CD4-positive, alpha-beta T cell treated with Interleukin-6 for 4 hours (primary cell): ENCODE results near the gene POMC.
"Not testable (repeated sequence)": the region's sequence is repeated elsewhere in the genome, so short reads cannot be mapped to it uniquely, and the experiment has no call there.

Source experiments
- DNase-seq: peaks from one replicate; pipeline ENCODE4 v3.0.0-alpha.2; 2020; ENCODE audit warnings: mixed read lengths

The POMC gene

DNA sequence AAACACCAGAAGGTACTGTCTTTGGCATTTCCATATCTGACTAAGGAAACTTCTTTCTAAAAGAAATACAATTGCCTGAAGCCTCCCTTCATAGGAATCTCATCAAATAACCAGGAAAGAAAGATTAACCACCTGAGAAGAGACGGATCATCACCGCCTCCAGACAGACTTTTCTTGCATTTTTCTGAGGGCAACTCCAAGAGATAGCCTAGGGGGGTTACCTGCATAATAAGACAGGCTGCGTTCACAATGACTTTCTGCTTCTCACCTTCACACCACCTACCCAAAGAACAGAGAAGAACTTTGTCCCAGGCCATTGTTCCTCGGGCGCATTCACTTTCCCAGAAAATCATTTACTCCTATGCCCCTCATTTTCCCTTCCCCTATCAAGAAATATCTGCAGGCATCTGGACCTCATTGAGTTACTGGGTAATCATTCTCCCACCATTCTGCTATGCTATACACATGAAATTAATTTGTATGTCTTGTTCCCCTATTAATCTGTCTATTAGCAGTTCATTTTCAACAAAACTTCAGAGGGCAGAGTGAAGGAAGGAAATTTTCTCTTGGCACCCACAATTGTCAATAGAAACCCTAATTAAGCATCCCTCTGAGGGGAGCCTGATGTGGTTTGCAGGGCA, 8.3 kb upstream of the POMC start:
- no peak for DNase-seq

DNA sequence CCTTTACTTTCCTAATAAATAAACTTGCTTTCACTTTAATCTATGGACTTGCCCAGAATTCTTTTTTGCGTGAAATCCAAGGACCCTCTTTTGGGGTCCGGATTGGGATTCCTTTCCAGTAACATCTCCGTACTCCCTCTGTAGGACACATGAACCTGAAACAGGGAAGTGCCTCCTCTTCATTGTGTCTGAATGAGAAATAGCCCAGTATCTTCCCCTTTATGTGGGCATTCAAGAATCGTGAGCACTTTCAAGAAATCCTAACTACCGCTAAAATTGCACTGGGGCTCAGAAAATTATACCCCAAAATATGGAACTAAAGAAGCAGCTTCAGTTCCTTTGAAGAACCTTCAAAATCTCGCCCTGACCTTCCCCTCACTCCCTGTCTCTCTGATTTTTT, 7.8 kb upstream of the POMC start:
- no peak for DNase-seq

DNA sequence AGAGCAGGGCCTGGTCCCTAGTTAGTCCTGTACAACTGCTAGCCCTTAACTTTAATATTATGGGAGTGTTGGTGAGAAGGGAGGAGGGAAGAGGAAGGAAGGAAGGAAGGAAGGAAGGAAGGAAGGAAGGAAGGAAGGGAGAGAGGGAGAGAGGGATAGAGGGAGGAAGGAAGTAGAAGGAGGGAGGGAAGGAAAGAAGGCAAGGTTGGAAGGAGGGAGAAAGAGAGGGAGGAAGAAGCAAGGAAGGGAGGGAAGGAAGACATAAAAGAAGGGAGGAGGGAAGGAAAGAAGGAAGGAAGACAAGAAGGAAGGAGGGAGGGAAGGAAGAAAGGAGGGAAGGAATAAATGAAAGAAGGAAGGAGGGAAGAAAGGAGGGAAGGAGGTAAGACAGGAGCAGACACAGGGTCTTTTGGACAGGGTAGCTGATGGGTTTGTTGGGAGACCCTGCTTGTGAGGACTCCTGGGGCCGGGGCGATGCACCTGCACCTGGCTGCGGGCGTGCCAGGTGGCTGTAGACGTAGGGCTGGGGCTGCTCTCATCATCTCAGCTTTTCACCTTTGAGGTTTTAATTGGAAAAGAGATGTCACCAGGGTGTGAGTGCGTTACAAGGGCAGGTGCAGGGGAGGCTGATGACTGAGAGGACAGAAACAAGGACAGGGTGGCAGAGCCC, 5.9 kb upstream of the POMC start:
- no peak for DNase-seq

DNA sequence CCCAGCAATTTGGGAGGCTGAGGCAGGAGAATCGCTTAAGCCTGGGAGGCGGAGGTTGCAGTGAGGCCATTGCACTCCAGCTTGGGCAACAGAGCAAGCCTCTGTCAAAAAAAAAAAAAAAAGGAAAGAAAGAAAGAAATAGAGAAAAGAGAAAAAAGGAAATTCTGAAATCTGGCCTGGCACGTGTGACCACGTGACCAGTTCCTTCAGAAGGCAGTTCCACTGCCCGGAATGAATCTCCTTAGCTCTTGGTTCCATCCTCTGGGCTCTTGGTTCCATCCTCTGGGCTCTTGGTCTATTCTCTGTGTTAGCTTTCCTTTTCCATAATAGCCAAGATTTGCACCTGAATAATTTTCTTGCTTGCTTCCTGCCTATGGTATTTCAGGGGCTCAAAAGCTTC, 5.3 kb upstream of the POMC start:
- DNase-seq, result no peak

DNA sequence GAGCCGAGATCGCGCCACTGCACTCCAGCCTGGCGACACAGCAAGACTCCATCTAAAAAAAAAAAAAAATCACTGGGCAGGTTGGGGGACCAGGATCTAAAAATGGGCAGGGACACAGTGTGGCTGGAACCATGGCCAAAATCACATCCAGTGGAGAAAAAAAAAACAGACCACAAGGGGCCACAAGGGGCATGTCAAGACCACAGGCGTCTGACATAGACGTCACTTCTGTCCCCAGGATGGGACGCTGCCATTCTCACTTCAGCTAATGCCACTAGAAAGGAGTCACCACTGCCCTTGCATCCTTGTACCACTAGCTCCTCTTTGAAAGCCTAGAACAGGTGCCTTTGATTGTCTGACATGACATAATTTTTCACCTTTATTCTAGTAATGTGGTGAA, 2.5 kb upstream of the POMC start:
- no peak for DNase-seq

DNA sequence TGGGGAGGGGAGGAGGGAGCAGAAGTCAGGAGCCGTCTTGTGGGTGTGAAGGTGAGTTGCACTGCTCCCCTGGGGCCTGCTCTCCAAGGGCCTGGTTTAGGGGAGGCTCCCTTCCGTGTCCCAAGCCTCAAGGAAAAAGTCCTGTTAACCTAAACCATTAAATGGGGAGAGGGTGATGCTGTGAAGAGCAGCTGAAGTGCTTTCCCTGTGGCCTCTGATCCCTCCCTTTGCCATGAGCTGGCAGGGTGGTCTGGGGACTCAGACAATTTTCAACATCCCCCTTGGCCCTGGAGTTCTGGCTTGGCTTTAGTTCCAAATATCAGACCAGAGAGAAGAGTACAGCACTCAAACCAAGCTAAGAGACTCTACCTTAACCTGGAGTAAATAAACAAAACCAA, 692 bp upstream of the POMC start:
- DNase-seq, result no peak

DNA sequence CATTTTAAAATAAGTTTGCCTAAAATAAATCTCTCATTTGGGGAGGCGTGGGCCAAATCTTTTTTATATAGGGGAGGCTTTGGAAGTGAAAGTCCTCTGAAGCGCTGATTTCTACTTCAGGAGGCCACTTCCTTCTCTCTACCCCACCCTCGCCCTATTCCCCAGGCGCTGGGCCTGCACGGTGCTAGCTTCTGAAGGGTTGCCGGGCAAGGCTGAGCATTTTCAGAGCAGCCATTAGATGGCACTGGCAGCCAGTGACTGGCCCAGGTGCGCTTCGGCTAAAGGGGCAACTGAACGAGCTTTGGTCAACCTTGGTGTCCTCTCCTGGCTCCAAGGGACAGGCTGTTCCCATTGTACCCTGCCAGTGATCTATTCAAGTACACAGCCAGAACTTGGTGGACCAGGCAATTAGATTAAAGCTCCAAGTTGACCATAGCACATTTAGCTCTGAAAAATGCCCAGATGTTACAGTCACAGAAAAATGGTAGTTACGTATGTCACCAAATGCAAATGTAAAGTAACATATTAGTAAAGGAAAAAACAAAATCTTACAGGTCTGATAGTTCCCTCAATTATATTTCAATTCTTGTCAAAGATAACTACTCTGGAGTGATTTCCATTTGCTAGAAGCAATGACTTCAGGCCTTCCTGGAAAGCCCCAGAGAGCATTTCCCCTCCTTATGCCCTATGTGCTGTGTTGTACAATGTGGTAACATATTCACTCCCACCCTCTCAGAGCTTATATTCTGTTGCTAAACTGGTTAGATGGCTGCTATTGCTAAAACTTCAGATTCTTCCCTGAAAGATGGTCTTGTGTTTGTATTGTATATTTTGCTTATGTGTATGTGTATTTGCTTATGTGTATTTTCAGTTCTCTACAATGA, 2.1 kb downstream of the POMC start:
- DNase-seq, result peak; percentile 61

DNA sequence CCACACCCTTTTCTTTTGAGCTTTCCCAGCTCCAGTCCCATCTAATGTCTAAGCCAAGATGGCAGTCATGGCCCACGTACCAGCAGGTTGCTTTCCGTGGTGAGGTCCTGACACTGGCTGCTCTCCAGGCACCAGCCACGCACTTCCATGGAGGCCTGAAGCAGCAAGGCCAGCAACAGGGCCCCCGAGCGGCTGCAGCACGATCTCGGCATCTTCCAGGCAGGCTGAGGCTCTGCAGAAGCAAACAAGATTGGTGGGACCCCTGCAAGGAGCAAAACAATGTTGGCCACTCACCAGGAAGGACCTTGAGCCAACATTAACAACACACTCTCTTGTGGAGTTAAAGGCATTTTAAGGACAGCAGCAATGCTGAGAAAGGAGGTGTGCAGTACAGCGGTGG, 3.8 kb downstream of the POMC start:
- DNase-seq, result no peak

DNA sequence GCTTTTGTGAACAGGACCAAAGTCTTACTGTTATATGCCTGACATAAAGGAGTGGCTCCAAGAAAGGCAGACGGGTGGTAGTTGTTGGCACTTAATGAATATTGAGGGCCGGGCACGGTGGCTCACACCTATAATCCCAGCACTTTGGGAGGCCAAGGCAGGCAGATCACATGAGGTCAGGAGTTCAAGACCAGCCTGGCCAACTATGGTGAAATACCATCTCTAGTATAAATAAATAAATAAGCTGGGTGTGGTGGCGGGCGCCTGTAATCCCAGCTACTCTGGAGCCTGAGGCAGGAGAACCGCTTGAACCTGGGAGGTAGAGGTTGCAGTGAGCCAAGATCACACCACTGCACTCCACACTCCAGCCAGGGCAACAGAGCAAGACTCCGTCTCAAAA, 6.3 kb downstream of the POMC start:
- not testable (repeated sequence) for DNase-seq

DNA sequence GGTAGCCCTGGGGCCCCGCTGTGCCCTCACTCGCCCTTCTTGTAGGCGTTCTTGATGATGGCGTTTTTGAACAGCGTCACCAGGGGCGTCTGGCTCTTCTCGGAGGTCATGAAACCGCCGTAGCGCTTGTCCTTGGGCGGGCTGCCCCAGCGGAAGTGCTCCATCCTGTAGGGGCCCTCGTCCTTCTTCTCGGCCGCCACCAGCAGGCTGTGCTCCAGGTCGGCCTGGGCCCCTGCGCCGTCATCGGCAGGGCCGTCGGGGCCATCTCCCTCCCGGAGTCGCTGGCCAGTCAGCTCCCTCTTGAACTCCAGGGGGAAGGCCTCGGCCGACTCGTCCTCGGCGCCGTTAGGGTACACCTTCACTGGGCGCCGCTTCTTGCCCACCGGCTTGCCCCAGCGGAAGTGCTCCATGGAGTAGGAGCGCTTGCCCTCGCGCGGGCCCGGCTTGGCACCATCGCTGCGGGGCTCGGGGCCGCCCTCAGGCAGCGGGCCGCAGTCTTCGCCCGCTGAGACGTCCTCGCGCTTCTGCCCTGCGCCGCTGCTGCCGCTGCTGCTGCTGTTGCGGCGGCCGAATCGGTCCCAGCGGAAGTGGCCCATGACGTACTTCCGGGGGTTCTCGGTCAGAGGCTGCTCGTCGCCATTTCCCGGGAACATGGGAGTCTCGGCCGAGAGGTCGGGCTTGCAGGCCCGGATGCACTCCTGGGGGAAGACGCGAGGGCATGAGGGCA, 7.2 kb downstream of the POMC start:
- DNase-seq, result peak; percentile 74

DNA sequence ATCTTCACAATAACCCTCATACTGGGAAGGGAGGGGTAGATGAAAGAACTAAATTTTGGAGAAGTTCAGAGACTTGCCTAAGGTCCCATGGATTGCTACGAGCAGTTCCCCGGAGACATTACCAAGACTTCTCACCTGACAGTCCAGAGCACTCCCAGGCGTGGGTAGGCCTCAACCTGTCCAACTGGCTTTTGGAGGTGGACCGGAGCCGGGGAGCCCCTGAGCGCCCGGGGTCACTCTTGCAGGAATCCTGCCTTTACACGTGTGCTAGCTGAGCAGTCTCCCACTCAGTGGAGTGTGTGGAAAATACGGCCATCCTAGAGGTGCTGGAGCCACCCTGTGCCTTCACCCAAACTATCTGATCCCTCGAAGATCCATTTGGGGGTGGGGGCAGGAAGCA, 8.0 kb downstream of the POMC start:
- no peak for DNase-seq

DNA sequence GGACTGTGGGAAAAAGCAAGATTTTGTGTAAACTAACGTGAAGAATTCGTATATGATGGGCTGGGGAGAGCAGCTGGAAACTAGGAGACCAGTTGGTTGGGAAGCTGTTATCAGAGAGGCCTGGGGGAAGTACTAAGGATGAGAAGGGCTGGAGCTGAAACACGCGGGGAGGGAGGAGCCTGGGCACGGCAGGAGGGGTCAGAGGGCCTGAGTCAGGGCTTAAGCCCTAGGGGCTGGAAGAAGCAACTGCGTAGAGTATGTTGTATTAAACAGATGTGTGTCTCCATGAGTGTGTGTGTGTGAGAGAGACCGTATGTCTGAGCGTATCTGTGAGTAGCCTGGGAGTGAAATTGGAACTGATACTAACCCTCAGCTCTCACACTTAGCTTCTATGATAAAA, 8.4 kb downstream of the POMC start:
- no peak for DNase-seq

DNA sequence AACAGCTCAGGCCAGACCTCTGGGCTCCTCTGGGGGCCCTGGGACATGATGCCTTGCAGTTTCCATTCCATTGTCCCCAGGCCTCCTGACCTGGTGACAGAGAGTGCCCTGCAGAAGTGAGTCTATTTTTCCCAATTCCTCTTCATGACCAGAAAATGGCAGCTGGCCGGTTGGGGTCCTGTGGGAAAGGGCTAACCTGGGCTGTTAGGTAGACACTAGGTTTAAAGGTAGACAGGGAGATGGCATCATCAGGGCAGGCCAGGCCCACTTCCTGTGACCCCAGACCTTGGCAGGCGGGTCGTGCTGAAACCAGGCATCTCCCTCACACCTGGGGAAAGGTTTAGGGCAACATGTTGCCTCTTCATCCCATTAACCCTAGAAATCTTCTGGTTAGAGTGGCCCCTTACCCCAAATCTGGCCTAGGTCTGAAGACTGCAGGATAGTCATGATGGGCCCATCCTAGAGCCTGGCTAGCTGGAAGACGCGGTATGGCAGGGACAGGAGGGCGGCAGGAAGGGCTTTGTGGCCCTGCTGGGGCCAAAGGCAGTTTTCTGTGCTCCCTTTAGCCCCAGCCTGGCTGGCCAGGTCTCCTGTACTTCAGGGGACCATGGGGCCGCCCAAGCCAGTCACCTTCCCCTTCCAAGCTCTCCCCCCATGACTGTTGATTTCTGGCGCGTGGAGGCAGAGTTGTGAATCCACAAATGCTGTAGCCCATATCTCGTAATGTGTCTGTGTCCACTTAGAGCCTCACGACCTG, 10.1 kb downstream of the POMC start:
- DNase-seq, result no peak

DNA sequence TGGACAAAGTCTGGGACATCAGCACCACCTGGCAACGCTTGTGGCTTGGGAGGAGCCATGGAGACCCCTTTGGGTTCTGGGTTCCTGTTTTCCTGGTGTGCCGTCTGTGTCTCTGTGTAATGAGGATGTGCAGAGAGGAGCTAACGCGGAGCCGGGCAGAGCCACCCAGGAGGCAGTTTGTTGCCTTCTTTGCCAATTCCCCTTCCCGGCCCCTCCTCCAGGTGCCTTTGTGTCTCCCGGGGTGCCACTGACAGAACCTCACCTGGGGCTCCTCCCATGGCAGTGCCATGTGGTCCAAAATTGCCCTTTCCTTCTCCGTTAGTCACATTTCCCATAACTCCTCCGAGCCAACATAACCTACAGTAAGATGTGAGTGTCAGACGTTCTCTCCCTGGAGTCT, 13.0 kb downstream of the POMC start:
- no peak for DNase-seq

DNA sequence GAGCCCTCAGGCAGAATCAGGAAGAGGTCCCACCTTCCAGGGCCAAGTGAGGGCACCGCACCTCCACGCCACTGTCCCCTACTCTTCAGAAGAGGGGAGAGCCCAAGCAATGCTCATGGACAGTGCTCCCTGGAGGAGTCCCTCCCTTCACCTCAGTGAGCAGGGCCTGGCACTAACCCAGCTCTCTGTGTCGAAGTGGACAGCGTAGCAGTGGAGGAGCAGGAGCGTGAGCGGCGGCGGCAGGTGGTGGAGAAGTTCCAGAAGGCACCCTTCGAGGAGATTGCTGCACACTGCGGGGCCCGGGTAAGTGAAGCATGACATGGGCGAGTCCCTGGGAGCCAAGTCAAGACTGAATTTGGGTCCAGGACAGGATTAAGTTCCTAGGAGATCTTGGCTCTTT, 16.7 kb downstream of the POMC start:
- DNase-seq, result no peak

DNA sequence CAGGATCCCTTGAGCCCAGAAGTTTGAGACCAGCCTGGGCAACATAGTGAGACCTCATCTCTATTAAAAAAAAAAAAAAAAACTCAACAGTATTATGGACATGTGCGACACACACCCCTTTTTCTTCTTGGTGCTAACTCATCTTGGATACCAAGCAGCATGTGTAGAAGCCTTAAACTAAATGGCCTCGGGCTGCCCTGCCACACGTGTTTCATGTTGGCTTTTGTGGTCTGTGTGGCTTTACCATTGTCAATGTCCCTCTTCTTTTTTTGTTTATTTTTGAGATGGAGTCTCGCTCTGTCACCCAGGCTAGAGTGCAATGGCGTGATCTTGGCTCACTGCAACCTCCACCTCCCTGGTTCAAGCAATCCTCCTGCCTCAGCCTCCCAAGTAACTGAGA, 17.4 kb downstream of the POMC start:
- DNase-seq, result not testable (repeated sequence)

DNA sequence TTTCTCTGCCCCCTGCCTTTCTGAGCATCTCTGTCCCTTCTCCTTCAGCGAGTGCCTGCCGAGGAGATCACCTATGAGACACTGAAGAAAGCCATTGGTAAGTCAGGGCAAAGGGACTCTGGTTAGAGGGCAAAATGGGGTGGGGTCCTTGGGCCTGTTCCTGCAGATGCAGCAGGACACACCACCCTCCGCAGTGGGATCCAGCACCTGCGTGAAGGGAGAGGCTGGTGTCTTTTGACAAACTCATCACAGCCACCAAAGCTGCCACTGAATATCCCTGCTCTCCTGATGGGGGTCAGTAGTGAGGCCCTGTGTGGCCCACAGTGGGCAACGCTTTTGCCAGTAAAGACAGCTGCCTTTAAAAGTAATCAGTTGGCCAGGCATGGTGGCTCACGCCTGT, 18.7 kb downstream of the POMC start:
- no peak for DNase-seq

DNA sequence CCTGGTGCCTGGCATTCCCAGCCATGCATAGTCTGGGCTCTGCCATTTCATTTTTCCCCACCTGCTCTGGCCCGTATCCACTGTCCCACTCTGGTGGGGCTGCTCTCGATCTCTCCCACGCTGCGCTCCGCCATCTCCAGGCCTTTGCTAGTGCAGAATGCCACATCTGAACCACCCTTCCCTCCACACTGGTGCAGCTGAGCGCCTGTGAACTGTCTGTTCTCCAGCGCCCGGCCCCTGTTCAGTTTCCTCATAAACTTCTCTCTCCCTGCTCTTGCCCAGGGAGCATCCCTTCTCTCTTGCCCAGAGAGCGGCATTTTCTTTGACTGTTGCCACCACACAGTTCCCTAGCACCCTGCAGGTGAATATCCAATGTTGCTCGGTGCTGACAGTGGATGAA, 21.5 kb downstream of the POMC start:
- no peak for DNase-seq

DNA sequence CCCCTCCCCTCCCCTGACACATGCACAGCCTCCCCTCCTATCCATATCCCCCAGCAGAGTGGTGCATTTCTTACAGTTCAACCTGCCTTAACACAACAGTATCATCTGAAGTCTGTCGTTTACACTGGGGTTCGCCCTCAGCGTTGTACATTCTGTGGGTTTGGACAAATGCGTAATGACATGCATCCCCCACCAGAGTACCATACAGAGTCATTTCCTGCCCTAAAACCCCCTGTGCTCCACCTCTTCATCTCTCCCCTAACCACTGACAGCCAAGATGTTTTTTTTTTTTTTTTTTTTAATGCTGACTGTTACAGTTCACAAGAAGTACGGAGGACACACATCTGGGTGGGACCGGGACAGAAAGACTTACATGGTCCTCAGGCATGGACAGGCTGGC, 22.6 kb downstream of the POMC start:
- DNase-seq, result no peak

DNA sequence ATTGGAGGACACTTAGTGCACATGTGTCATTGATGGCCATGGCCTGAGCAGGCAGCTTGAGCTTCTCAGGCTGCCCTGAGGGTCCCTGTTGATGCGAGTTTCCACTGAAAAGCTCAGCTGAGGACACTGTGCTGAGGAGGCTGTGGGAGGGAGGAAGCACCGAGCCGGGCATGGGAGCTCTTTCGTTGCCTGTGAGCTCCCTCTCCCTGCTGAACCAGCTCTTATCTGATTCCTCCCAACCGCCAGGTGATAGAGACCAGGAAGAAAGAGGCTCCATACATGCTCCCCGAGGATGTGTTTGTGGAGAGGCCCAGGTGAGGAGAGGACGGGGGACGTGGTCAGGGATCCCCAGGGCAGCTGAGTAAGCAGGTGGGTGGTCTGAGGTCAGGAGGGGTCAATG, 27.3 kb downstream of the POMC start:
- DNase-seq, result no peak

DNA sequence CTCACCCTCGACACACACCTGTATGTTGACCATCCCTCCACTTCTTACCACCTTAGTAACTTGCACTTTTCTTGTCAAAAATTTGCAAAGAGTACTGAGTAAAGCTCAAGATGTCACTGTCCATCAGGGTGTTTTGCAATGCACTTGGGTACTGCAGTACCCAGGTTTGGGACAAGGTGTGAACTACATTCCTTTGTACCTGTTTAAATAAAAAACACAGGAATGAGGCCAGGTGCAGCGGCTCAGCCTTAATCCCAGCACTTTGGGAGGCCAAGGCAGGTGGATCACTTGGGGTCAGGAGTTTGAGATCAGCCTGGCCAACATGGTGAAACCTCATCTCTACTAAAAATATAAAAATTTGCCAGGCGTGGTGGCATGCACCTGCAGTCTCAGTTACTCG, 27.8 kb downstream of the POMC start:
- DNase-seq, result not testable (repeated sequence)

DNA sequence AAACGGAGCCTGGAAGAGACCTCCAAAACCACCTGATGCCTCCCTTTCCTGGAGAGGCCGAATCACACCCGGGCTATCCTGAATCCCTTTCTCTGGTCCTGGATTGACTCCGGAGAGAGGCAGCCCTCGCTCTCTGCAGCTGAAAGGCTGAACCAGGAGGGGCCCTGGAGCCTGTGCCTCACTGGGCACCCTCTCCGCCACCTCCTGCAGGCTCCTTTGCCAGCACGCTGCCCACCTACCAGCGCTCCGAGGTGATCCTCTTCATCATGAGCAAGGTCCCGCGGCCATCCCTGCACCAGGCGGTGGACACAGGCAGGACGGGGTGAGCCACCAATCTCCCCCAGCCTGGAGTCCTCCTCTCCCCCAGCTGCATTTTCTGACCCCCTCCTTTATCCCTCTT, 35.7 kb downstream of the POMC start:
- DNase-seq, result no peak

DNA sequence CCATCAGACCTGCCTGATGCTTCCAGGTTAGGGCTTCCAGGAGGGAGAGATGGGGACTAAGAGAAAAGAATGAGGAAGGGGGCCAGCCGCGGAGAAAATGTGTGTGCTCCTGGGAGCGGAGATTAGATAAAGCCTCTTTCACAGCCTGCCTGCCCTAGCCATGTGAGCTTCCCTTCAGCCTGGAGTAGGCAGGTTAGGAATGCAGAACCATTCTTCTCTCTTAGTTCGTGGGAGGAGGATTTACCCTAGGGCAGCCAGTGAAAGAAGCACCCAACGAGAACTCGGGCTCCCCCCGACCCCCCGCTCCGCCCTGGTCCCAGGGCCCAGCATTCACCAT, 36.1 kb downstream of the POMC start:
- DNase-seq, result no peak
